AG09309 (cell line): Measurements from ENCODE around the gene TPPP3.

ENCODE experiments used
- DNase-seq: peaks from one replicate; pipeline ENCODE4 v3.0.0-alpha.2; 2010; ENCODE audit warnings: low read depth
- H3K4me3 ChIP-seq: 2 replicates; pipeline ENCODE4 v1.5.1; 2011; ENCODE audit warnings: mild to moderate bottlenecking, low read depth, low read length, moderate library complexity; ENCODE audit not compliant: control insufficient read depth
- TF ChIP-seq, protein P1 (sequence below): IDR thresholded peaks from 2 replicates; pipeline ENCODE4 v1.5.1; 2011; ENCODE audit warnings: mild to moderate bottlenecking, low read depth, low read length, inconsistent platforms; ENCODE audit not compliant: insufficient read depth, control insufficient read depth; ENCODE audit errors: missing control alignments

The TPPP3 gene

GRCh38 chr16:67437513-67437912 is 44.2 kb upstream of the TPPP3 start:
- no peak for DNase-seq
- H3K4me3 ChIP-seq, result no peak overlapping the region
- TF ChIP-seq, protein P1, sequence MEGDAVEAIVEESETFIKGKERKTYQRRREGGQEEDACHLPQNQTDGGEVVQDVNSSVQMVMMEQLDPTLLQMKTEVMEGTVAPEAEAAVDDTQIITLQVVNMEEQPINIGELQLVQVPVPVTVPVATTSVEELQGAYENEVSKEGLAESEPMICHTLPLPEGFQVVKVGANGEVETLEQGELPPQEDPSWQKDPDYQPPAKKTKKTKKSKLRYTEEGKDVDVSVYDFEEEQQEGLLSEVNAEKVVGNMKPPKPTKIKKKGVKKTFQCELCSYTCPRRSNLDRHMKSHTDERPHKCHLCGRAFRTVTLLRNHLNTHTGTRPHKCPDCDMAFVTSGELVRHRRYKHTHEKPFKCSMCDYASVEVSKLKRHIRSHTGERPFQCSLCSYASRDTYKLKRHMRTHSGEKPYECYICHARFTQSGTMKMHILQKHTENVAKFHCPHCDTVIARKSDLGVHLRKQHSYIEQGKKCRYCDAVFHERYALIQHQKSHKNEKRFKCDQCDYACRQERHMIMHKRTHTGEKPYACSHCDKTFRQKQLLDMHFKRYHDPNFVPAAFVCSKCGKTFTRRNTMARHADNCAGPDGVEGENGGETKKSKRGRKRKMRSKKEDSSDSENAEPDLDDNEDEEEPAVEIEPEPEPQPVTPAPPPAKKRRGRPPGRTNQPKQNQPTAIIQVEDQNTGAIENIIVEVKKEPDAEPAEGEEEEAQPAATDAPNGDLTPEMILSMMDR, result no peak

GRCh38 chr16:67436640-67437193 is 43.4 kb upstream of the TPPP3 start:
- TF ChIP-seq, protein P1, result no peak
- H3K4me3 ChIP-seq, result no peak overlapping the region
- no peak for DNase-seq

GRCh38 chr16:67435758-67436164 is 42.5 kb upstream of the TPPP3 start:
- TF ChIP-seq, protein P1, result no peak
- no peak overlapping the region for H3K4me3 ChIP-seq
- DNase-seq, result no peak

DNA sequence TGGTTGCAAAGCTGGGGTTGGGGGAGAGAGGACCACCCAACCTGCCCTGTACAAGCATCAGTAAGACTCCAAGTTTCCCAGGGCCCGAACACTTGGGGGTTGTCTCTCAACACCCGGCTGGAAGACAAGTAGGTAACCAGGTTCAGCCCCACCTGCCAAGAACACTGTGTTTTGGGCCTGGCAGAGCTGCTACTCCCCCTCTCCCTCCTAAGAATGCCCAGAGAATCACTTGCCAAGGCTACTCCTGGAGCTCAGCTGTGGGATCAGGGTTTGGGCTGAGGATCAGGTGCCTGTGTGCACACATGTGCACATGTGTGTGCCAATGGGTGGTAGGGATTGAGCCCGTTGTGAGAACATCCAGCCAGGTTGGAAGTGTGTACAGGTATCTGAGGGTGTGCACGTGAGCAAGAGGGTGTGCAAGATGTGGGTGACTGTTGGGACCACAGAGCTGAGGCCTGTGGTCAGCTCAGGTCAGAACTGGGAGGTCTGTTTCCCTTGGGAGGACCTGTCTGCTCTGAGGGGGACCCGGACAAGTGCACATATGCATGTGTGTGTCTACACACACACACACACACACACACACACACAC is 39.9 kb upstream of the TPPP3 start:
- TF ChIP-seq, protein P1, result no peak
- no peak for DNase-seq
- no peak overlapping the region for H3K4me3 ChIP-seq

- H3K4me3 ChIP-seq, result no peak overlapping the region
- TF ChIP-seq, protein P1, result no peak
- no peak for DNase-seq
Measured at GRCh38 chr16:67432506-67432890, 39.2 kb upstream of the TPPP3 start.

GRCh38 chr16:67431775-67432505 is 38.6 kb upstream of the TPPP3 start:
- TF ChIP-seq, protein P1, result no peak
- H3K4me3 ChIP-seq, result peak overlapping the region; percentile 35; the same call in 1 of the 2 replicates
- no peak for DNase-seq
